ENCODE measurements around the gene NR5A1. TPM values are rescaled to one million over a fixed set of nuclear protein-coding genes. Genes with fewer than 3 reads are reported as not detected.

Gene NR5A1
- total and polyA plus RNA-seq, 2 experiments from 2014 or later: 0.21 TPM; not detected in 1

GRCh38 chr9:124478354-124478753, 28.8 kb downstream of the NR5A1 start (continued):
- TF ChIP-seq ZNF462 (CRISPR knock-in tag; IDR thresholded peaks at IDR 0.05) (no peak), NANOG (IDR thresholded peaks at IDR 0.05; ENCODE audit: borderline replicate concordance) (no peak), CTCF (conservative IDR thresholded peaks at IDR 0.05; ENCODE audit: low read depth in 2 of 2) (no peak), ZNF331 (CRISPR knock-in tag; IDR thresholded peaks at IDR 0.05; ENCODE audit: low read depth) (no peak), JUNB (IDR thresholded peaks at IDR 0.05; ENCODE audit: unreplicated experiment) (no peak), REST (IDR thresholded peaks at IDR 0.05; ENCODE audit: unreplicated experiment) (no peak), POLR2AphosphoS5 (IDR thresholded peaks at IDR 0.05; ENCODE audit: low read depth) (no peak), EZH2 (IDR thresholded peaks at IDR 0.05; ENCODE audit: low read depth, unreplicated experiment) (no peak)

Measured in GM23338 (cell line).